GM12891 (cell line): ENCODE results near the gene SMIM5.

Experiments used
- POLR2A ChIP-seq: IDR thresholded peaks from 2 replicates; pipeline ENCODE4 v1.6.1; 2011; ENCODE audit warnings: low read depth, low read length, control low read depth
- POLR2AphosphoS5 ChIP-seq: IDR thresholded peaks from 2 replicates; pipeline ENCODE4 v1.6.1; 2011; ENCODE audit warnings: low read depth, low read length, control low read depth
- SPI1 ChIP-seq: IDR thresholded peaks from 2 replicates; pipeline ENCODE4 v1.6.1; 2011; ENCODE audit warnings: low read depth, low read length, control low read depth
- TAF1 ChIP-seq: IDR thresholded peaks from 2 replicates; pipeline ENCODE4 v1.6.1; 2011; ENCODE audit warnings: low read depth, low read length, control low read depth

- TF ChIP-seq POLR2A: no peak
- no peak for TF ChIP-seq POLR2AphosphoS5
- no peak for TF ChIP-seq TAF1
- TF ChIP-seq SPI1: no peak
Measured at GRCh38 chr17:75667825-75668224, 34.6 kb downstream of the SMIM5 start.
